GM18505 (cell line): Measurements from ENCODE around the gene KCTD1.

ENCODE experiments used
- ATAC-seq: cut with Tn5 transposase; IDR thresholded peaks from one replicate; pipeline ENCODE4 v1.9.1; 2021; ENCODE audit not compliant: unreplicated experiment
- POLR2A ChIP-seq: IDR thresholded peaks from 4 replicates; pipeline ENCODE4 v1.6.1; 2011; ENCODE audit warnings: borderline replicate concordance; ENCODE audit not compliant: insufficient read depth, insufficient read length; ENCODE audit errors: extremely low read depth

Gene KCTD1

DNA sequence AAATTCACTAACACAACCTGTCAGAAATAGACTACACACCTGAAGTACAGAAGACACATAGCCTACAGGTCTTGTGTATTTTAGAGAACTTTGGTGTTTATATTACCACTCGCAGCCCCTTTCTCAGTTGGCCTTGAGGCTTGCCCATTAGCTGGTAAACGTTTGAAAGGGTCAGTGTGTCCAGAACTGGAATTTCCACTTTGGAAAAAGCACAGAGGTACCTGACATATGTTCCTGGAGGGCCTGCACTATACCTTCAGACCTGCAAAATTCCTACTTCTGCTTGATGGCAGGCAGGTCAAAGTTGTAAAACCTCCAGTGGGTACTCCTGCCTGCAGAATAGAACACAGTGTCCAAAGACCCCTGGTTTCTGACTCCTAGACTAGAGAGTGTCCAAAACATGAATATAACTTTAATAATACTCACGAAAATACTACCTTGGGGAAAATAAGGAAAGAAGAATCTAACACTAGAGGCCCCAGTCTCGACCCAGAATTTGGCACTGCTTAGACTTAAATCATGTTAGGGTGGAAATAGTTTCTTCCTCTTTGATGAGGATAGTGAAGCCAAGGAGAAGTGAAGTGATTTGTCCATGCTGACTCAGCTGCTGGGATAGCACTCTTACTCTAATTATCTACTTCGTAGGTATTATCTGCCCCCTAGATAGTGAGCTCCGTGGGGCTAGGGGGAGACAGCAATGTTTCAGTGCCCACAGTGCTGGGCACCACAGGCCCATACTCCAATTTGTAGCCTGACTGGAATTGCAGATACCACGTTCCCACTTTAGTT, 2.8 kb downstream of the KCTD1 start:
- TF ChIP-seq POLR2A: no peak
- no peak for ATAC-seq

DNA sequence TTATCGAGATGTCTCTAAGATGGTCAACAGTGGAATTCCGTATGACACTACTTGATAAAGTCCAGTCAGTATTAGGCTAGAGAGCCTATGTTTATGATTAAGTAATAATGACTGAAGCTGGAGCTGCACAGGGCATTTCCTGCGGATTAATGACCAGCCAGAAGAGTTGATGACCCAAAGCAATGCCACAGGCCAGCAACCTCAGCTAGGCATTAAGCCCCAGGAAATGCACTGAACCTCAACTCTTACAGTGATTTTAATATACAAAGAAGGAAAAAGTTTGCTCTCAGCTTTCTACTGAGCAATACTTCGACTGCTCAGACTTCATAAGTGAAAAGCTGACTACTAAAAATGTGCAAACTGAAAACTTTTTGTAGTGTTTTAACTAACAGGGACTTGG, 3.9 kb downstream of the KCTD1 start:
- no peak for TF ChIP-seq POLR2A
- no peak for ATAC-seq

DNA sequence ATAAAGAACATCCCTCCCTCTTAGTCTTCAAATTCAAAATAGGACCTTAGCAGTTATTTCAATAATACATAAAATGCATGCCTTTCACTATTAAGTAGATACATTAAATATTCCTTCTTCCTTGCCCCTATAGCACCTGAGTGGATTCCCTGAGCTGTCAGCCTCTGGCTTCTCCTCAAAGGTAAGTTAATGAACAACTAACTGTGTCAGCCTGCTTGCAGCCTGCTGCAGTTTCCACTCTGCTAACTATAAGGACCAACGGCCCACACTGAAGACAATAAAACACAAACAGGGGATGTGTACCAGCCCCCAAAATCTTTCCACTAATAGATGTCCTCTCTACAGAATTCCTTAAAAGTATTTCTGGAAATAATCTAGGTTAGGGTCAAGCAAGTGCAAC, 5.0 kb downstream of the KCTD1 start:
- no peak for TF ChIP-seq POLR2A
- no peak for ATAC-seq

DNA sequence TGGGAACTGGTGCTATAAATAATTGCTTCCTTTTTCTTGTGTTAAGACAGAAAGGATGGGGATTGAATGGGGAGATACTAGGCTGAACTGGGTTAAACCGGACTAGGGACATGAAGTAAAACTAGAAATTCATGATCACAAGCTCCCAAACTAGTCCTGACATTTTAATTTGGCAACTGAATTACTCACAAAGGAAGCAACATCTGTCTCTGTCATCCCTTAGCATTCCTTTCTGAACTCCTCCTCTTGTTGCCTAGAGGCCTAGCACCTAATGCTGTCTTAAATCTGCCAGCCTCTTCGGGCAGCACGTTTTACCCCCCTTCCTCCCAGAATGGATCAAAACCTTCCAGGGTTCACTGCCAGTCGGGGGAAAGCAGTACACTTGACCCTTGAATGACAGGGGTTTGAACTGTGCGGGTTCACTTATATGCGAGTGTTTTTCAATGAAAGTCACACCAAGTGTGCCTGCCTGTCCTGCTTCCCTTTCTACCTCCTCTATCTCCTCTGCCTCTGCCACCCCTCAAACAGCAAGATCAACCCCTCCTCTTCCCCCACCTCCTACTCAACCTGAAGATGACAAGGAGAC, 8.2 kb downstream of the KCTD1 start:
- no peak for ATAC-seq
- TF ChIP-seq POLR2A: no peak

DNA sequence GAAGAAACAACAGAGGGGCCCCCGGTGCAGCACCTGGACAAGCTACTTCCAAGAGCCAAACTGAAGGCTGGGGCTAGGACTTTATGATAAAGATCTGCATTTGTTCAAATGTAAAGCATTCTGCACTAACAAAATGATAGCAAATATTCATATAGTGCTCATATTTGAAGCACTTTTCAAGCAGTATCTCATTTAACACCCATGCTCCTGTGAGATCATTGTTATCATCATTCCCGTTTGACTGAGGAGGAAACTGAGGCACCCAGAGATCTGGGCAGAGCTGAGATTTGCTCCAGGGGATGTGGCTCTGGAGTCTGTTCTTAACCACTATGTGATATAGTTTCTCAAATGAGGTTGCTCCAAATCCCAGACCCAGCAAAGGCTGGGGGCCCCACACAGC, 9.8 kb downstream of the KCTD1 start:
- no peak for ATAC-seq
- TF ChIP-seq POLR2A: no peak

DNA sequence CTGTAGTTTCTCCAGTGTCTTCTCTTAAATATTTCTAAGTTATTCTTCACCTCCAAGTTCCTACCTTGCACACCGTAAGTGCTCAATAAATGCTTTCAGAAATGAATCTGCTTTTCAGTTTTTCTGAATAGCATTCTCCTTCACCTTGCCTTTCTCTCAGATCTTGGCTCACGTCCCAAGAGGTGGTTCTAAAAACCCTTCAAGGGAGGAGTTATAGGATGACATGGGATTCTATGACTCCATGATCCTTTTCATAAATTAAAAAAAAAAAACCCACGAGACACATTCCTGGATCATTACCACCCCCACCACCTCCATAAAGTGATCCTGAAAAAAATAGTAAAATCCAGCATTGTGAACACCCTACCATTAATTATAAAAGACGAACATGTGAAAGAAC, 11.7 kb downstream of the KCTD1 start:
- no peak for ATAC-seq
- no peak for TF ChIP-seq POLR2A

DNA sequence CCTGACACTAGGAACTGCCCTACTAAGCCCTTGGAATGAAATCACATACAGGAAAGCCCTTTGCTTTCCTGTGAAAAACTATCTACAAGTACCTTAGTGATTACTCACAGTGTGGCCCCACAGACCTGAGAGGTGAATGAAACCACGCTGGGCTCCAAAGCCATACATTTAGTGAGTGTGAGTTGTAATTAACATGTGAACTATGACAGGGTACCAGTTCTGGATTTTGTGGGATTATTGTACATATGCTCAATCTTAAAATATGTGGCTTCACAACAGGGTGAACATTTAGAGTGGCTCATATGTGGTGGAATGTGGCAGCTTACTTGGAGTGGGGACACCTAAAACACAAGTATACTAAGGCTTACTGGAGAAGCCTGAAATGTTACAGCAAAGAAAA, 12.3 kb downstream of the KCTD1 start:
- no peak for ATAC-seq
- no peak for TF ChIP-seq POLR2A

DNA sequence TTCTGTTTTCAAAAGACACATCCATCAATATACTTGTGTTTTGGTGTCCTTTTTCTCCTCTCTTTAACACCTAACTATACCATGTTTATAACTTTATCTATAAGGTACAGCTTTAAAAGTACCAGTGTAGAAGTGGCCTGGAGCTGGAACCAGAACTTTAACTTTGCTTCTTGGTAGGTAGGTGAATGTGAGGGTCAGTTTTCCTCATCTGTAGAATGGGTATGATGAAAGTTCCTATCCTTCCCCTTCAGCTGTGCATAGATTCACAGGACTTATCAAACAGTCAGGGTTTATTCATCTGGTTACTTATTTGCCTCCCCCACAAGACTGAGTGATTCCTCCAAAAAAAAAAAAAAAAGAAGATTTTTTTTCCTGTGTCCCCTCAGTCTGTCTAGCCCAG, 12.7 kb downstream of the KCTD1 start:
- no peak for ATAC-seq
- no peak for TF ChIP-seq POLR2A

DNA sequence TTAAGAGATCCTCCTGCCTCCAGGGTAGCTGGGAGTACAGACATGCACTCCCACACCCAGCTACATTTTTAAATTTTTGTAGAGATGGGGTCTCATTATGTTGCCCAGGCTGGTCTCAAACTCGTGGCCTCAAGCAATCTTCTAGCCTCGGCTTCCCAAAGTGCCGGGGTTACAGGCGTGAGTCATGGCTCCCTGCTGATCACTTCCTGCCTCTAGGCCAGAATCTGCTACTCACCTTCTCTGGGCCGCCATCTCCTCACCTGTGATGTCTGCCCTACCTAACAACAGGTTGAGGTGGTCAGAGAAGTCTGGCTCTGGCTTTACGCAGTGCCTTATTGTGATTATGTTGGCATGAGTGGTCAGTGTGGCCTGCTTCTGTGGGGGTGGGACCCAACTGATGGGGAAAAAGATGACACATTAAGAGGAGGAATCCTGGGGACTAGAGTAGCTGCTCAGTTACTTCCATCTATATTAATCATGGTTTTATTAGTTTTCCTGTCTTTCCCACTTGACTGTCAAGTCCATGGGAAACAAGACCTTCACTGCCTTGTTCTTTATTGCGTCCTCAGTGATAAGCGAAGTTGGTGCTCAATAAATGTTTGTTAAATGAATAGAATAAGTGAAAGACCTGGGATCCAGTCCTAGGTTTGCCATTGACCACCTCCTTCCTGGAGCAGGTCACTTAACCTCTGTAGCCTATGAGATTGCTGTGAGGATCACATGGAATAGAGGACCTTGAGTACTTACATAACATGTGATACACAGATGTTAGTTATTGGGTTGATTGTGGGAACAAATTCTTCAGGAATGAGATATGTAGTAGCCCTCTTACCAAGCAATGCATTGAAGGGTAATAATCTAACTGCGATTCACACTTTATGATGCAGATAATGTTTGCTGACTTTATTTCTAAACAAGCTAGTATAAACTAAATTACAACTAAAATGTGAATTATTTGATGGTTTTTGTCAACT, 15.7 kb downstream of the KCTD1 start:
- no peak for ATAC-seq
- no peak for TF ChIP-seq POLR2A

DNA sequence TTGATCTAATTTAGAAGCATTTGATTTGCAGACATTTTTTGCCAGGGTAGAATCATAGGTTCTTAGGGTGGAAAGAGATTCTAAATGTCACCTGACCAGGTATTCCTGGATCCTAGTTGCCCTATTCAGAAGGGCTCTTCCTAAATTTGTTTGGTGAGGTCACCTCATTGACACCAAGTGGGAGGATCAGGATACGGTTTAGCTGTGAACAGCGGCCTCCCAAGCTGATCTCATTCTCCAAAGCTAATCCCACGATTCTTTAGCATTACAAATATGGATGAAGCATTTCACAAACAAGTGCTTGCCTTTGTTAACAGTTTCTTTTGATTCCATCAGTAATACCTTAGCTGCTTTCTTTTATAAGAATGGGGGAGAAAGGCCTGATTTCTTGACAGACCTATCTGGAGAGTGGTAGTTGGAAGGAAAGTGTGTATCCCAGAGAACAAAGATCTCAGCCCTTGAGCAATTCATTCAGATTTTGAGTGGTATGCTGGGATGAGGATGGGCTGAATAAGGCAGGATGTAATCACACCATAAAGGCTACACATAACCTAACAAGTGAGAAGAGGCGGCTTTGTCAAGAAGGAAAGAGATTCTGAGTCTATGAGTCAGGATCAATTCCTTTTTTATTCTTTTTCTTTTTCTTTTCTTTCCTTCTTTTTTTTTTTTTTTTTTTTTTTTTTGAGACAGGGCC, 16.6 kb downstream of the KCTD1 start:
- no peak for ATAC-seq
- TF ChIP-seq POLR2A: no peak

DNA sequence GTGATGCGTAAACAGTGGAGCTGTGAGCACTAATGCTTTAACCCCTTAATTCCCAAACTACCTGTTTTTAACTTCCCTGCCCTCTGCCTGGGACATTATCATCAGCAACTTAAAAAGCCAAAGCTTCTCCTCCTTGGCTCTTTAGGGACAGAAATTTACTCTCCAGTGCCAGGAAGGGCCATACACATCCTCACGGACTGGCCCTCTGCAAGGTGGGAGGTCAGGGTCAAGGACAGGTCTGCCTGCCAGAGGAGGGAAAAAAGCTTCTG, 21.5 kb downstream of the KCTD1 start:
- no peak for TF ChIP-seq POLR2A
- no peak for ATAC-seq

DNA sequence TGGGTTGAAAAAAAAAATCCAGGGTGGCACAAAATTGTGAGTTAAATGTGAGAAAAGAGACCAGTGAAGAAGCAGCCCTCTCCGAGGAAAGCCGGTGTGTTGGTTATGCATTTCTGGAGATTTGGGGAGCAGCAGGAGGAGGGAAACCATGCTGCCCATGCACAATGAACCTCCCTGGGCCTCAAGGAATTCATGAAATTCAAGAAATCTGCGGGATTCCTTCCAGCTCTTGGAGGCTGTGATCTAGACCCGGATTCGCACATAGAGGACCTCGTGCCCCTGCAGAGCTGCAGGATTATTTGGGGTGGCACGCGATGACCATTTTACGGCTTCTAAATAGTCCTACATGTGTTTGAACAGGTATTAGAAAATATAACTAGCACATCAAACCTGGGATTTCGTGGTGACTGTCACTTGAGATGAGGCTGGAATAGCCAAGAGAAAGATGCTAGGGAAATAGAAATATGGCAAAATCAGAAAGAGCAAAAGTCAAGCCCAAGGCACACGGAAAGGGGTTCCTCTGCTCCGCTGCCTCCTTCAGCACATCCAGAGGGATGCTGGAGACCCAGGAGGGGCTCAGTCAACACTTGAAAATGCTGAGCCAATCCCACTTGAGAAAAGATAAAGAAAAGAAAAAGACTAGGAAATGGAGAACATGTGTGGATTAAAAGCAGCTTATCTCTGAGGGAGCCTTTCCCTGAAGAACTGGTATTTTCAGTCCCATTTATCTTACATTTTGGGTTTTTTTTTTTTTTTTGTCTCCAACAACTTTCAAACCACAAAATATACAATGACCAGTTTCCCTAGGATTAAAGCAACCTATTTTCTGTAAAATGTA, 22.0 kb downstream of the KCTD1 start:
- no peak for TF ChIP-seq POLR2A
- no peak for ATAC-seq
